Endothelial cell of umbilical vein (primary cell): Measurements from ENCODE around the gene IFI6. TPM values are rescaled to one million over a fixed set of nuclear protein-coding genes. Genes with fewer than 3 reads are reported as not detected.

Experiments used
- BruUV-seq: library from RNA; stranded (reverse); fragments of 400-500 nt; replicated peaks from 2 replicates; lab custom pipeline; 2021; lab: Mats Ljungman, UMichigan
- CTCF ChIA-PET: fragments of 300-600, 350-600 bp; sonication (Branson Sonifier 250); formaldehyde crosslinking; loops from one replicate; lab custom pipeline; 2021; ENCODE audit warnings: antibody characterized with exemption, inconsistent platforms; lab: Charles Lee
- POLR2A ChIA-PET: fragments of 300-600, 350-600 bp; sonication (Branson Sonifier 250); formaldehyde crosslinking; loops from one replicate; lab custom pipeline; 2021; ENCODE audit warnings: antibody characterized with exemption, inconsistent platforms; lab: Charles Lee
- DNase-seq: peaks from one replicate; pipeline ENCODE4 v3.0.0-alpha.2; 2011; ENCODE audit warnings: low read depth, low spot score
- FAIRE-seq: peaks from 2 replicates; lab custom pipeline; 2011; peaks lifted over from hg19 to GRCh38; lab: Jason Lieb, UNC
- H2AFZ ChIP-seq: 2 replicates; pipeline ENCODE4 v1.6.0; 2012; ENCODE audit warnings: low read depth, low read length, control low read depth, inconsistent platforms
- H3K27ac ChIP-seq: 2 replicates; pipeline ENCODE4 v1.5.1; 2011; ENCODE audit warnings: low read depth, mild to moderate bottlenecking, control low read depth, low read length, moderate library complexity; ENCODE audit not compliant: insufficient read depth
- H3K27me3 ChIP-seq, 2 experiments: 2 replicates each; pipeline versions ENCODE4 v1.6.0 to v1.6.1; 2011; ENCODE audit warnings: low read length in 2 of 2, mixed read lengths in 1 of 2; ENCODE audit not compliant: control insufficient read depth in 2 of 2, insufficient read depth in 2 of 2
- H3K36me3 ChIP-seq, 2 experiments: 2 replicates in 1 of 2; 3 replicates in 1 of 2; pipeline ENCODE4 v1.5.1; 2011; ENCODE audit warnings: low read length in 2 of 2, mild to moderate bottlenecking in 1 of 2, moderate library complexity in 1 of 2; ENCODE audit not compliant: control insufficient read depth in 2 of 2, insufficient read depth in 2 of 2; ENCODE audit errors: extremely low read depth in 1 of 2
- H3K4me1 ChIP-seq: 3 replicates; pipeline ENCODE4 v1.5.1; 2011; ENCODE audit warnings: mild to moderate bottlenecking, low read length; ENCODE audit not compliant: control insufficient read depth, insufficient read depth; ENCODE audit errors: extremely low read depth
- H3K4me2 ChIP-seq: 2 replicates; pipeline ENCODE4 v1.6.1; 2011; ENCODE audit warnings: low read length, control low read depth, mixed read lengths; ENCODE audit not compliant: insufficient read depth
- H3K4me3 ChIP-seq, 3 experiments: fragments of 200-600 bp in 1 of 3; sonication (generic), shearing (Covaris generic) in 1 of 3; replicated peaks in 1 of 3; 2 replicates each; pipeline ENCODE4 v1.5.1; 2011 to 2016; ENCODE audit warnings: control low read depth in 3 of 3, low read length in 3 of 3, mild to moderate bottlenecking in 2 of 3, inconsistent platforms in 1 of 3, low read depth in 1 of 3, moderate library complexity in 1 of 3; ENCODE audit not compliant: insufficient read depth in 1 of 3
- H3K79me2 ChIP-seq: 2 replicates; pipeline ENCODE4 v1.6.0; 2012; ENCODE audit warnings: low read length, inconsistent platforms; ENCODE audit not compliant: control insufficient read depth, insufficient read depth
- H3K9ac ChIP-seq: replicated peaks from 2 replicates; pipeline ENCODE3; 2011; ENCODE audit warnings: low read length, control low read depth; ENCODE audit not compliant: insufficient read depth; ENCODE audit errors: extremely low read depth
- H3K9me1 ChIP-seq: replicated peaks from 3 replicates; pipeline ENCODE4 v1.6.0; 2011; ENCODE audit warnings: mild to moderate bottlenecking, low read length; ENCODE audit not compliant: control insufficient read depth, insufficient read depth; ENCODE audit errors: extremely low read depth
- H3K9me3 ChIP-seq: replicated peaks from 2 replicates; pipeline ENCODE4 v1.5.1; 2012; ENCODE audit warnings: low read length, inconsistent platforms; ENCODE audit not compliant: control insufficient read depth, insufficient read depth
- H4K20me1 ChIP-seq: replicated peaks from 2 replicates; pipeline ENCODE3; 2011; ENCODE audit warnings: mild to moderate bottlenecking, low read length; ENCODE audit not compliant: control insufficient read depth, insufficient read depth; ENCODE audit errors: extremely low read depth
- CTCF ChIP-seq, 2 donors: IDR thresholded peaks; 1 replicate in 1 of 2; 2 replicates in 1 of 2; pipeline ENCODE4 v1.5.1; 2011; ENCODE audit warnings: low read length in 2 of 2, mild to moderate bottlenecking in 2 of 2, moderate library complexity in 2 of 2, control low read depth in 1 of 2, inconsistent platforms in 1 of 2, low read depth in 1 of 2; ENCODE audit not compliant: insufficient read depth in 1 of 2; ENCODE audit errors: extremely low read depth in 1 of 2
- EZH2 ChIP-seq: IDR thresholded peaks from 2 replicates; pipeline ENCODE4 v1.6.1; 2012; ENCODE audit warnings: borderline replicate concordance, low read depth, mild to moderate bottlenecking, moderate library complexity, low read length, inconsistent platforms; ENCODE audit not compliant: severe bottlenecking
- FOS ChIP-seq: IDR thresholded peaks from 2 replicates; pipeline ENCODE4 v1.6.1; 2011; ENCODE audit warnings: mild to moderate bottlenecking, low read length, moderate library complexity, borderline replicate concordance; ENCODE audit not compliant: insufficient read depth
- GATA2 ChIP-seq: IDR thresholded peaks from 2 replicates; pipeline ENCODE4 v1.7.0; 2011; ENCODE audit warnings: low read depth, mild to moderate bottlenecking, moderate library complexity, mixed read lengths, low read length; ENCODE audit not compliant: insufficient read length, insufficient read depth
- JUN ChIP-seq: IDR thresholded peaks from 2 replicates; pipeline ENCODE4 v1.6.1; 2011; ENCODE audit warnings: borderline replicate concordance, low read depth; ENCODE audit not compliant: insufficient read length, insufficient read depth
- MAX ChIP-seq: IDR thresholded peaks from 2 replicates; pipeline ENCODE4 v1.6.1; 2011; ENCODE audit not compliant: insufficient read depth, insufficient read length
- MYC ChIP-seq: IDR thresholded peaks from one replicate; pipeline ENCODE4 v1.6.1; 2011; ENCODE audit warnings: mild to moderate bottlenecking, low read depth, low read length
- POLR2A ChIP-seq: IDR thresholded peaks from 2 replicates; pipeline ENCODE4 v1.6.1; 2012; ENCODE audit warnings: low read depth, mild to moderate bottlenecking, control low read depth, low read length
- POLR2AphosphoS5 ChIP-seq: IDR thresholded peaks from 2 replicates; pipeline ENCODE4 v1.6.1; 2012; ENCODE audit warnings: low read depth, mild to moderate bottlenecking, control low read depth, low read length, moderate library complexity; ENCODE audit not compliant: insufficient read depth
- dilution Hi-C: fragments of 300-500 bp; cut with MboI; formaldehyde crosslinking; loops from one replicate; pipeline ENCODE4 v1.15.0; 2019; ENCODE audit warnings: low sequenced_read_pairs; ENCODE audit not compliant: extremely low pct_ligation_motif_present
- intact Hi-C: fragments of 100-400 bp; cut with micrococcal nuclease; formaldehyde crosslinking; loops from one replicate; pipeline ENCODE4 v1.10.0; 2022
- polyA plus RNA-seq, 4 experiments: library from polyadenylated mRNA; depleted of rRNA in 3 of 4; stranded (reverse) in 3 of 4; unstranded in 1 of 4; fragments of >200 nt; gene quantifications; 2 replicates each; pipeline versions ENCODE4 v1.2.1 to v1.2.3, GENCODE V29; 2011 to 2012; ENCODE audit warnings: missing spikeins in 1 of 4
- total RNA-seq: library from RNA; stranded (reverse); gene quantifications from 2 replicates; pipeline ENCODE4 v1.2.3, GENCODE V29; 2021

Gene IFI6
- total and polyA plus RNA-seq, 2 donors (not counting 3 experiments of a cell fraction or from before 2014, with no cell fraction given): 28.4 to 47.9 TPM

GRCh38 chr1:27635396-27636142 is 36.4 kb downstream of the IFI6 start:
- H3K27me3 ChIP-seq: no peaks in the 10 kb centered on the region
- H3K9me1 ChIP-seq: no peaks in the 10 kb centered on the region
- H3K4me1 ChIP-seq: peaks cover 26% of the 10 kb centered on the region
- H3K4me3 ChIP-seq: no peak overlapping the region
- DNase-seq (no peak), FAIRE-seq (no peak)
- ChIA-PET POLR2A (no interaction called here), CTCF (no interaction called here)
- no TSS peak for BruUV-seq
- no peak overlapping the region for H3K4me2 ChIP-seq
- H3K9me3 ChIP-seq: no peaks in the 10 kb centered on the region
- H2AFZ ChIP-seq: no peak overlapping the region
- no peaks in the 10 kb centered on the region for H3K79me2 ChIP-seq
- intact Hi-C loops: no loop called here
- no peaks in the 10 kb centered on the region for H3K36me3 ChIP-seq
- no peak overlapping the region for H3K9ac ChIP-seq
- no peak for TF ChIP-seq MYC
- TF ChIP-seq EZH2: no peak
- TF ChIP-seq MAX: no peak
- TF ChIP-seq CTCF (IDR thresholded peaks at IDR 0.05; ENCODE audit: extremely low read depth in 1 of 2, insufficient read depth in 1 of 2, low read depth in 1 of 2, low read length in 2 of 2): no peak
- no peak for TF ChIP-seq POLR2A
- TF ChIP-seq FOS: no peak
- TF ChIP-seq POLR2AphosphoS5: no peak
- TF ChIP-seq GATA2: no peak
- no peak for TF ChIP-seq JUN
- H3K27ac ChIP-seq: no peak overlapping the region
- no peaks in the 10 kb centered on the region for H4K20me1 ChIP-seq
- dilution Hi-C loops: no loop called here
